Measurements from ENCODE around the gene CA11.
A peak's percentile ranks its signal among the peaks of the same experiment; 100 is the strongest.
"Not testable (repeated sequence)": the region's sequence is repeated elsewhere in the genome, so short reads cannot be mapped to it uniquely, and the experiment has no call there.

The CA11 gene

GRCh38 chr19:48669903-48670668, 24.1 kb upstream of the CA11 start:
- no peak for DNase-seq

- no peak for DNase-seq
Measured at GRCh38 chr19:48668761-48669160, 22.8 kb upstream of the CA11 start.

- peak in 1 of 2 experiments; percentile 12 for DNase-seq
Measured at GRCh38 chr19:48668332-48668731, 22.3 kb upstream of the CA11 start.

GRCh38 chr19:48665786-48666185, 19.8 kb upstream of the CA11 start:
- DNase-seq, result no peak

- DNase-seq, result no peak
Measured at GRCh38 chr19:48664476-48664875, 18.5 kb upstream of the CA11 start.

GRCh38 chr19:48663667-48664066, 17.7 kb upstream of the CA11 start:
- no peak for DNase-seq

- DNase-seq, result no peak
Measured at GRCh38 chr19:48661711-48662090, 15.7 kb upstream of the CA11 start.

- peak; percentile 58 to 66 for DNase-seq
Measured at GRCh38 chr19:48660852-48661710, 15.1 kb upstream of the CA11 start.

GRCh38 chr19:48659768-48660167, 13.8 kb upstream of the CA11 start:
- DNase-seq, result no peak

- DNase-seq, result no peak
Measured at GRCh38 chr19:48658483-48658882, 12.5 kb upstream of the CA11 start.

- DNase-seq, result not testable (repeated sequence)
Measured at GRCh38 chr19:48657828-48658227, 11.8 kb upstream of the CA11 start.

- no peak for DNase-seq
Measured at GRCh38 chr19:48656840-48657474, 11.0 kb upstream of the CA11 start.

GRCh38 chr19:48654299-48655059, 8.5 kb upstream of the CA11 start:
- DNase-seq, result no peak

- DNase-seq, result no peak
Measured at GRCh38 chr19:48651683-48652048, 5.7 kb upstream of the CA11 start.

- DNase-seq, result no peak
Measured at GRCh38 chr19:48650974-48651682, 5.1 kb upstream of the CA11 start.

- peak in 1 of 2 experiments; percentile 53 for DNase-seq
Measured at GRCh38 chr19:48648134-48648533, 2.1 kb upstream of the CA11 start.

GRCh38 chr19:48646722-48647216, 782 bp upstream of the CA11 start:
- DNase-seq, result no peak

- DNase-seq, result no peak
Measured at GRCh38 chr19:48645620-48646000, 377 bp downstream of the CA11 start.

GRCh38 chr19:48644839-48645619, 958 bp downstream of the CA11 start:
- peak in 1 of 2 experiments; percentile 60 for DNase-seq

GRCh38 chr19:48644355-48644754, 1.6 kb downstream of the CA11 start:
- DNase-seq, result no peak

- DNase-seq, result no peak
Measured at GRCh38 chr19:48642862-48643261, 3.1 kb downstream of the CA11 start.
